ENCODE results near the gene CKLF.
A peak's percentile ranks its signal among the peaks of the same experiment; 100 is the strongest.

The CKLF gene

GRCh38 chr16:66599726-66600125 is 47.4 kb downstream of the CKLF start:
- TF ChIP-seq SIN3A (IDR thresholded peaks at IDR 0.05; ENCODE audit: borderline replicate concordance, insufficient read depth, low read length): no peak

GRCh38 chr16:66600477-66600876 is 48.1 kb downstream of the CKLF start:
- TF ChIP-seq FOXP2 (optimal IDR thresholded peaks at IDR 0.05; ENCODE audit: borderline replicate concordance, extremely low read depth, extremely low read length, insufficient read depth): no peak
- no peak for TF ChIP-seq TAF1 (IDR thresholded peaks at IDR 0.05; ENCODE audit: borderline replicate concordance, insufficient read depth, low read length)
- no peak for TF ChIP-seq REST (IDR thresholded peaks at IDR 0.05; ENCODE audit: insufficient read depth in 1 of 2, low read depth in 2 of 2, low read length in 2 of 2)
- no peak for TF ChIP-seq POLR2AphosphoS5 (IDR thresholded peaks at IDR 0.05; ENCODE audit: low read depth, low read length)

- no peak for TF ChIP-seq FOXP2 (optimal IDR thresholded peaks at IDR 0.05; ENCODE audit: borderline replicate concordance, extremely low read depth, extremely low read length, insufficient read depth)
- no peak for TF ChIP-seq POLR2AphosphoS5 (IDR thresholded peaks at IDR 0.05; ENCODE audit: low read depth, low read length)
- no peak for TF ChIP-seq REST (IDR thresholded peaks at IDR 0.05; ENCODE audit: insufficient read depth in 1 of 2, low read depth in 2 of 2, low read length in 2 of 2)
- TF ChIP-seq SIN3A (IDR thresholded peaks at IDR 0.05; ENCODE audit: borderline replicate concordance, insufficient read depth, low read length): no peak
- no peak for TF ChIP-seq TAF1 (IDR thresholded peaks at IDR 0.05; ENCODE audit: borderline replicate concordance, insufficient read depth, low read length)
Observed at GRCh38 chr16:66601471-66601870, 49.1 kb downstream of the CKLF start.

- TF ChIP-seq FOXP2 (optimal IDR thresholded peaks at IDR 0.05; ENCODE audit: borderline replicate concordance, extremely low read depth, extremely low read length, insufficient read depth): peak; percentile 44
- TF ChIP-seq REST (IDR thresholded peaks at IDR 0.05; ENCODE audit: insufficient read depth in 1 of 2, low read depth in 2 of 2, low read length in 2 of 2): no peak
- no peak for TF ChIP-seq SIN3A (IDR thresholded peaks at IDR 0.05; ENCODE audit: borderline replicate concordance, insufficient read depth, low read length)
- 0 out of 2 replicates have a peak, but pooled peaks have one; percentile 33 for TF ChIP-seq TAF1 (IDR thresholded peaks at IDR 0.05; ENCODE audit: borderline replicate concordance, insufficient read depth, low read length)
- TF ChIP-seq POLR2AphosphoS5 (IDR thresholded peaks at IDR 0.05; ENCODE audit: low read depth, low read length): 0 out of 2 replicates have a peak, but pooled peaks have one; percentile 8
Observed at GRCh38 chr16:66603537-66604375, 51.4 kb downstream of the CKLF start.

- TF ChIP-seq REST (IDR thresholded peaks at IDR 0.05; ENCODE audit: insufficient read depth in 1 of 2, low read depth in 2 of 2, low read length in 2 of 2) (no peak), POLR2AphosphoS5 (IDR thresholded peaks at IDR 0.05; ENCODE audit: low read depth, low read length) (0 out of 2 replicates have a peak, but pooled peaks have one; percentile 43)
Observed at GRCh38 chr16:66604376-66605176, 52.2 kb downstream of the CKLF start, which contains the start of gene CMTM3. CMTM3 (plus strand) TSS chr16:66604704; CDS start chr16:66604806, 102 bp downstream.
